ENCODE measurements around the gene SERPINB2. TPM values are rescaled to one million over a fixed set of nuclear protein-coding genes. Genes with fewer than 3 reads are reported as not detected.

Gene SERPINB2
- total RNA-seq, 4 donors from 2014 or later = 35.0 to 190 (median 114) TPM

DNA sequence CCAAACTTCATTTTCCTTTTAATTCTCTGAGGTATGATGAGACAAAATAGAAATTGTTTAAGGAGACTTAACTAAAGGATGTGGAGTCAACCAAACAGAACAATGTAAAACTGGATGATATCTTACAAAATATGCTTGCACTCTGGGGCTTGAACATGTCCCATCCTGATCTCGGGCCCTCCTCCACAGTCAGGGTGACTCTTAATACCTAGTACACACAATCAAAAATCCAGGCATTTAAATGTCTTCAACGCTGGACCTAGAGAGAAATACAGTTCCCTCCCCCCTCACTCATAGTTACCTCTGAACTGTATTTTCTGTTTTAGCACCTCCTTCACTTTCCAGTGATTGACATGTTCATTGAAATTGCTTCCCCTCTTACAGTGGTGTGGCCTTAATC, 36.9 kb upstream of the SERPINB2 start:
- Histone ChIP-seq H3K9me3 (no peaks in the 10 kb centered on the region), H3K27ac (no peak overlapping the region), H3K27me3 (no peaks in the 10 kb centered on the region), H3K36me3 (no peaks in the 10 kb centered on the region), H3K4me3 (no peak overlapping the region), H3K4me1 (no peaks in the 10 kb centered on the region)
- no peak for TF ChIP-seq EP300 (IDR thresholded peaks at IDR 0.05)
- TF ChIP-seq, protein P1, sequence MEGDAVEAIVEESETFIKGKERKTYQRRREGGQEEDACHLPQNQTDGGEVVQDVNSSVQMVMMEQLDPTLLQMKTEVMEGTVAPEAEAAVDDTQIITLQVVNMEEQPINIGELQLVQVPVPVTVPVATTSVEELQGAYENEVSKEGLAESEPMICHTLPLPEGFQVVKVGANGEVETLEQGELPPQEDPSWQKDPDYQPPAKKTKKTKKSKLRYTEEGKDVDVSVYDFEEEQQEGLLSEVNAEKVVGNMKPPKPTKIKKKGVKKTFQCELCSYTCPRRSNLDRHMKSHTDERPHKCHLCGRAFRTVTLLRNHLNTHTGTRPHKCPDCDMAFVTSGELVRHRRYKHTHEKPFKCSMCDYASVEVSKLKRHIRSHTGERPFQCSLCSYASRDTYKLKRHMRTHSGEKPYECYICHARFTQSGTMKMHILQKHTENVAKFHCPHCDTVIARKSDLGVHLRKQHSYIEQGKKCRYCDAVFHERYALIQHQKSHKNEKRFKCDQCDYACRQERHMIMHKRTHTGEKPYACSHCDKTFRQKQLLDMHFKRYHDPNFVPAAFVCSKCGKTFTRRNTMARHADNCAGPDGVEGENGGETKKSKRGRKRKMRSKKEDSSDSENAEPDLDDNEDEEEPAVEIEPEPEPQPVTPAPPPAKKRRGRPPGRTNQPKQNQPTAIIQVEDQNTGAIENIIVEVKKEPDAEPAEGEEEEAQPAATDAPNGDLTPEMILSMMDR (IDR thresholded peaks at IDR 0.05) = no peak
- TF ChIP-seq POLR2AphosphoS5 (IDR thresholded peaks at IDR 0.05) = no peak
- TF ChIP-seq POLR2A (IDR thresholded peaks at IDR 0.05) = no peak
- WGBS = 43% methylated on average over 2 of the region's 2 CpGs
- DNase-seq (ENCODE audit: low spot score in 2 of 2) = no peak

DNA sequence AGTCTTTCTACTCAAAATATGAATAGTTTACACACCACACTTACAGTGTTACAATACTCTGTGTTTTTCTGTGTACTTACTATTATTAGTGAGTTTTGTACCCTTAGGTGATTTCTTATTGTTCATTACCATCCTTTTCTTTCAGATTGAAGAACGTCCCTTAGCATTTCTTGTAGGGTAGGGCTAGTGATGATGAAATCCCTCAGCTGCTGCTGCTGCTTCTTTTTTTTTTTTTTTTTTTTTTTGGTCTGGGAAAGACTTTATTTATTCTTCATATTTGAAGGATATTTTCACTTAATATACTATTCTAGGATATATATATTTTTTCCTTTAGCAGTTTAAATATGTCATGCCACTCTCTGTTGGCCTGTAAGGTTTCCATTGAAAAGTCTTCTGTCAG, 29.0 kb upstream of the SERPINB2 start:
- WGBS = 35% methylated on average over 1 of the region's 1 CpG

DNA sequence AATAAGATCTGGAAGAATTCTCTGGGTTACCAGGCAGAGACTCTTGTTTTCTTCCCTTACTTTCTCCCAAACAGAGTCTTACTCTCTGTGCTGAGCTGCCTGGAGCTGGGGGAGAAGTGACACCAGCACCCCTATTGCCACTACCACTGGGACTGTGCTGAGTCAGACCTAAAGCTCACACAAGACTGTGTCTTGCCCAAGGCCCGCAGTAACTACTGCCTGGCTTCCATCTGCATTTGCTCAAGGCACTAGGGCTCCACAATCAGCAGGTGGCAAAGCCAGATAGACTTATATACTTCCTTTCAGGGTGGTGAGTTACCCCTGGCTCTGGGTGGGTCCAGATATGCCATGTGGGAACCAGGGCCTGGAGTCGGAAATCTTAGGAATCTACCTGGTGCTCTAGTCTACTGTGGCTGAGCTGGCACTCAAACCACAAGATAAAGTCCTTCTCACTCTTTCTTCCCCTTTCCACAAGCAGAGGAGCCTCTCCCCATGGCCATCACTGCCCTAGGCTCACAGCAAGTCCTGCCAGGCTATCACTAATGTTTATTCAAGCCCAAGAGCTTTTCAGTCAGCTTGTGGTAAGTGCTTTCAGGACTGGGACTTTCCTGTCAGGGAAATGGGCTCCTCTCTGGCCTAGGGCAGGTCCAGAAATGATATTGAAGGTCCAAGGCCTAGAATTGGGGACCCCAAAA, 27.6 kb upstream of the SERPINB2 start:
- TF ChIP-seq, protein P1 (IDR thresholded peaks at IDR 0.05) = no peak
- TF ChIP-seq POLR2A (IDR thresholded peaks at IDR 0.05) (no peak), EP300 (IDR thresholded peaks at IDR 0.05) (no peak), POLR2AphosphoS5 (IDR thresholded peaks at IDR 0.05) (no peak)
- Histone ChIP-seq H3K27me3 (no peaks in the 10 kb centered on the region), H3K4me1 (peaks cover 6% of the 10 kb centered on the region), H3K4me3 (no peak overlapping the region), H3K27ac (no peak overlapping the region), H3K36me3 (no peaks in the 10 kb centered on the region), H3K9me3 (no peaks in the 10 kb centered on the region)
- no CpG with 5 or more reads among the region's 2 CpGs for WGBS
- DNase-seq (ENCODE audit: low spot score in 2 of 2) = no peak

More for the DNA sequence above, 29.0 kb upstream of the SERPINB2 start:
- Histone ChIP-seq H3K9me3 (no peaks in the 10 kb centered on the region), H3K4me1 (peaks cover 6% of the 10 kb centered on the region), H3K27me3 (no peaks in the 10 kb centered on the region), H3K4me3 (no peak overlapping the region), H3K36me3 (no peaks in the 10 kb centered on the region), H3K27ac (no peak overlapping the region)
- DNase-seq (ENCODE audit: low spot score in 2 of 2) = no peak
- no peak for TF ChIP-seq POLR2AphosphoS5 (IDR thresholded peaks at IDR 0.05)
- no peak for TF ChIP-seq POLR2A (IDR thresholded peaks at IDR 0.05)
- TF ChIP-seq, protein P1 (IDR thresholded peaks at IDR 0.05) = no peak
- no peak for TF ChIP-seq EP300 (IDR thresholded peaks at IDR 0.05)

DNA sequence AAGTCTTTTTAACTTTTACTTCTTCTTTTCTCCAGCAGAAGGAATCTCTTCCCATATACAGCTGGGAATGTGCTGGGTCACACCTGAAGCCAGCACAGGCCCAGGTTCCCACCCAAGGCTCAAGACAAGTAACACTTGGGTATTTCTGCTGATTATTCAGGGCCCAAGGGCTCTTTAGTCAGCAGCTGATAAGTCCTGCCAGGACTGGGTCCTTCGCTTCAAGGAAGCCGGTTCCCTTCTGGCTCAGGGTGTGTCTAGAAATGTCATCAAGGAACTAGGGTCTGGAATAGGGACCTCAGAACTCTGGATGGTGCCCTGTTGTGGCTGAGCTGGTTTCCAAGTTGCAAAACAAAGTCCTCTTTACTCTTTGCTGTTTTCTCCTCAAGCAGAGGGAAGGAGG, 27.0 kb upstream of the SERPINB2 start:
- Histone ChIP-seq H3K9me3 (no peaks in the 10 kb centered on the region), H3K4me3 (no peak overlapping the region), H3K27ac (no peak overlapping the region), H3K4me1 (peaks cover 6% of the 10 kb centered on the region), H3K27me3 (no peaks in the 10 kb centered on the region), H3K36me3 (no peaks in the 10 kb centered on the region)
- DNase-seq (ENCODE audit: low spot score in 2 of 2) = no peak
- TF ChIP-seq, protein P1 (IDR thresholded peaks at IDR 0.05) = no peak
- TF ChIP-seq POLR2AphosphoS5 (IDR thresholded peaks at IDR 0.05) = no peak
- TF ChIP-seq POLR2A (IDR thresholded peaks at IDR 0.05) = no peak
- no peak for TF ChIP-seq EP300 (IDR thresholded peaks at IDR 0.05)
- WGBS = 82% methylated on average over 2 of the region's 2 CpGs

DNA sequence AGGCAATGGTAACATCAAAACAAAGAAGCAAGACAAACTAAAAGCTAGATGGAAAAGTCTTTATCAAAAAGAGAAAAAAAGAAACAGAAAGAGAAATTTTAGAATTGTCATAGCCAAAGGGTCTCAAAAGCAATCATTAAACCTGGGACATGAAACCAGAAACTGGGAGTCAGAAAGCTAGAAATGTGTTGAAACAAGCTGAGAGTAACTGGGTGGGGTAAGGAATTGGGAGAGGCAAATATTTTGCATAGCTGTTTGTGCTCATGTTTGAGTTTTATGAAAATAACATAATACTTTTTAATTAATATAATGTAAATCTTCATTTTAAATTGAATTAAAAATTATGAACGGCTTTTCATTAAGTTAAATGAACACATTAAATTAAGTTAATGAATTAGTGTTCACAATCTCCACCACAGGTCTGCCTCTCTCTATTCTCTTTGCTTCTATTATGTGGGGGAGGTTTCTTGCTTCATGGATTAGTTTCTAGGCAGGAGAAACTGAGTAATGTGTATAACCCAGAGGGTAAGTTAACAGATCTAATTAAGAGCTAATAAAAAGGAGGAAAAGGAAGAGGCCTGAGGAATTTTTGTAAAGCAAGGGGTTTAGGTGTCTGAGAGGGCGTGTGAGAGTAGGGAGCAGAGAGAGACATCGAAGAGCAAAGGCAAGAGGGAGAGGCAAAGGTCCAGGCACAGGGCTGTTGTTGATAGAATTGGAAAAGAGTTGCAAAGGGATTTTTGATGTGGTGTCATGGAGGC, 20.0 kb upstream of the SERPINB2 start:
- H3K27me3 ChIP-seq = no peaks in the 10 kb centered on the region
- H3K27ac ChIP-seq = peak overlapping the region; percentile 23
- no peak for DNase-seq (ENCODE audit: low spot score in 2 of 2)
- WGBS = 51% methylated on average over 3 of the region's 3 CpGs
- TF ChIP-seq EP300 (IDR thresholded peaks at IDR 0.05) = no peak
- no peak for TF ChIP-seq POLR2AphosphoS5 (IDR thresholded peaks at IDR 0.05)
- TF ChIP-seq POLR2A (IDR thresholded peaks at IDR 0.05) = no peak
- TF ChIP-seq, protein P1 (IDR thresholded peaks at IDR 0.05) = no peak
- peaks cover 13% of the 10 kb centered on the region for H3K4me1 ChIP-seq
- H3K4me3 ChIP-seq = no peak overlapping the region
- no peaks in the 10 kb centered on the region for H3K9me3 ChIP-seq
- H3K36me3 ChIP-seq = no peaks in the 10 kb centered on the region

Data from suprapubic skin (tissue), 4 donors.